SK-N-SH (cell line): ENCODE measurements around the gene PPP1R9B. TPM values are rescaled to one million over a fixed set of nuclear protein-coding genes. Genes with fewer than 3 reads are reported as not detected.

Experiments used
- CTCF ChIA-PET: fragments of 300-600, 350-600 bp; formaldehyde crosslinking; extraction: SDS; loops from one replicate; lab custom pipeline; 2021; lab: Yijun Ruan, JAX
- POLR2A ChIA-PET: fragments of 350-600 bp; sonication (Branson Sonifier 250); formaldehyde crosslinking; extraction: SDS; loops from one replicate; lab custom pipeline; 2020; ENCODE audit warnings: antibody characterized with exemption, inconsistent platforms; lab: Yijun Ruan, JAX
- DNase-seq: peaks from one replicate; pipeline ENCODE4 v3.0.0; 2012
- H2AFZ ChIP-seq: fragments of 200-600 bp; sonication (generic); 2 replicates; pipeline ENCODE4 v1.8.1; 2016; ENCODE audit warnings: antibody characterized with exemption, mild to moderate bottlenecking, low read depth
- H3F3A ChIP-seq: fragments of 200-600 bp; sonication (generic); replicated peaks from 2 replicates; pipeline ENCODE3; 2016; ENCODE audit warnings: antibody characterized with exemption, mild to moderate bottlenecking; ENCODE audit not compliant: insufficient read depth
- H3K27ac ChIP-seq, 2 experiments: fragments of 200-500 bp in 1 of 2; fragments of 200-600 bp in 1 of 2; sonication (Bioruptor generic) in 1 of 2; sonication (generic), shearing (Covaris generic) in 1 of 2; 2 replicates each; pipeline versions ENCODE4 v1.5.1 to v1.6.1; 2014 to 2016; ENCODE audit warnings: low read depth in 2 of 2, inconsistent platforms in 1 of 2, low read length in 1 of 2, mild to moderate bottlenecking in 1 of 2, mixed read lengths in 1 of 2
- H3K27me3 ChIP-seq: fragments of 200-600 bp; sonication (generic), shearing (Covaris generic); 2 replicates; pipeline ENCODE4 v1.6.1; 2016; ENCODE audit warnings: mixed run types; ENCODE audit not compliant: insufficient read depth
- H3K36me3 ChIP-seq, 2 experiments: fragments of 200-500 bp in 1 of 2; fragments of 200-600 bp in 1 of 2; sonication (Bioruptor generic) in 1 of 2; sonication (generic) in 1 of 2; replicated peaks in 1 of 2; 2 replicates each; pipeline versions ENCODE3 to v1.5.1; 2014 to 2016; ENCODE audit warnings: low read length in 1 of 2, mild to moderate bottlenecking in 1 of 2; ENCODE audit not compliant: insufficient read depth in 2 of 2, control insufficient read depth in 1 of 2
- H3K4me1 ChIP-seq, 2 experiments: fragments of 200-500 bp in 1 of 2; fragments of 200-600 bp in 1 of 2; sonication (Bioruptor generic) in 1 of 2; sonication (generic), shearing (Covaris generic) in 1 of 2; 2 replicates each; pipeline versions ENCODE4 v1.5.1 to v1.6.1; 2014 to 2016; ENCODE audit warnings: low read depth in 1 of 2, low read length in 1 of 2, mixed run types in 1 of 2; ENCODE audit not compliant: insufficient read depth in 2 of 2, control insufficient read depth in 1 of 2
- H3K4me2 ChIP-seq: fragments of 200-600 bp; sonication (generic), shearing (Covaris generic); 2 replicates; pipeline ENCODE4 v1.6.1; 2017; ENCODE audit warnings: mixed run types
- H3K4me3 ChIP-seq, 2 experiments: fragments of 200-500 bp in 1 of 2; fragments of 200-600 bp in 1 of 2; sonication (Bioruptor generic) in 1 of 2; sonication (generic), shearing (Covaris generic) in 1 of 2; 2 replicates each; pipeline versions ENCODE4 v1.5.1 to v1.8.1; 2014 to 2016; ENCODE audit warnings: low read depth in 2 of 2, inconsistent platforms in 1 of 2, low read length in 1 of 2, mild to moderate bottlenecking in 1 of 2, mixed read lengths in 1 of 2, moderate library complexity in 1 of 2
- H3K79me2 ChIP-seq: fragments of 200-600 bp; sonication (generic); 2 replicates; pipeline ENCODE4 v1.8.1; 2017; ENCODE audit warnings: mild to moderate bottlenecking; ENCODE audit not compliant: insufficient read depth
- H3K9ac ChIP-seq: fragments of 200-600 bp; sonication (generic); 2 replicates; pipeline ENCODE4 v1.6.1; 2017; ENCODE audit warnings: mixed run types
- H3K9me2 ChIP-seq: fragments of 200-600 bp; sonication (generic); 2 replicates; pipeline ENCODE4 v1.6.1; 2017; ENCODE audit warnings: mixed run types
- H3K9me3 ChIP-seq: fragments of 200-600 bp; sonication (generic); 2 replicates; pipeline ENCODE4 v1.6.1; 2017; ENCODE audit warnings: mixed run types, mild to moderate bottlenecking, moderate library complexity
- H4K20me1 ChIP-seq: fragments of 200-600 bp; sonication (generic); 2 replicates; pipeline ENCODE4 v1.6.1; 2017; ENCODE audit warnings: mild to moderate bottlenecking, mixed run types; ENCODE audit not compliant: insufficient read depth
- CHD2 ChIP-seq: fragments of 150-350 bp; IDR thresholded peaks from 2 replicates; pipeline ENCODE4 v1.6.1; 2018; ENCODE audit warnings: low read length; ENCODE audit not compliant: partially characterized antibody
- ELF1 ChIP-seq: IDR thresholded peaks from 2 replicates; pipeline ENCODE4 v1.4.0; 2012
- FOSL2 ChIP-seq: IDR thresholded peaks from 2 replicates; pipeline ENCODE4 v1.4.0; 2012; ENCODE audit warnings: low read depth, mild to moderate bottlenecking, moderate library complexity, borderline replicate concordance
- FOXJ3 ChIP-seq: sonication (generic); formaldehyde crosslinking; IDR thresholded peaks from 2 replicates; pipeline ENCODE4 v1.5.1; 2020; ENCODE audit warnings: mild to moderate bottlenecking, missing genetic modification reagents
- FOXM1 ChIP-seq: IDR thresholded peaks from 2 replicates; pipeline ENCODE4 v1.4.0; 2012; ENCODE audit warnings: low read depth, mild to moderate bottlenecking
- GABPA ChIP-seq: IDR thresholded peaks from 2 replicates; pipeline ENCODE4 v1.4.0; 2012; ENCODE audit warnings: low read depth, mild to moderate bottlenecking
- GATA2 ChIP-seq: sonication (generic); formaldehyde crosslinking; IDR thresholded peaks from 2 replicates; pipeline ENCODE4 v1.5.0; 2020; ENCODE audit warnings: mild to moderate bottlenecking, missing genetic modification reagents
- JUND ChIP-seq: IDR thresholded peaks from 2 replicates; pipeline ENCODE4 v1.4.0; 2012
- MEF2A ChIP-seq: IDR thresholded peaks from 2 replicates; pipeline ENCODE4 v1.4.0; 2012; ENCODE audit warnings: low read depth, borderline replicate concordance
- MXI1 ChIP-seq: IDR thresholded peaks from 2 replicates; pipeline ENCODE4 v1.6.1; 2012; ENCODE audit warnings: mild to moderate bottlenecking, low read depth, low read length, improper control_type of control experiment
- NRF1 ChIP-seq: IDR thresholded peaks from 2 replicates; pipeline ENCODE4 v1.6.1; 2012; ENCODE audit warnings: low read depth, mild to moderate bottlenecking, low read length
- POLR2AphosphoS5 ChIP-seq: IDR thresholded peaks from 2 replicates; pipeline ENCODE4 v1.6.1; 2012; ENCODE audit warnings: low read depth, low read length
- RAD21 ChIP-seq: IDR thresholded peaks from 2 replicates; pipeline ENCODE4 v1.6.1; 2012; ENCODE audit warnings: mild to moderate bottlenecking, low read length
- WGBS: methylation state at CpG from one replicate; pipeline ENCODE4 v1.1.6; 2017; ENCODE audit warnings: low lambda C conversion rate; 5-methylcytosine and 5-hydroxymethylcytosine counted together
- polyA plus RNA-seq, 3 experiments: library from polyadenylated mRNA; depleted of rRNA; stranded (reverse); fragments of >200 nt; gene quantifications; 2 replicates each; pipeline ENCODE4 v1.2.3, GENCODE V29; 2012
- TF ChIP-seq, protein P1 (sequence below): IDR thresholded peaks from 2 replicates; pipeline ENCODE4 v1.4.0; 2012; ENCODE audit warnings: low read depth
- TF ChIP-seq, protein P2 (sequence below): fragments of 150-350 bp; IDR thresholded peaks from 2 replicates; pipeline ENCODE4 v1.6.1; 2017; ENCODE audit warnings: antibody characterized with exemption, low read length, low read depth, borderline replicate concordance
- TF ChIP-seq, protein P3 (sequence below): fragments of 200-600 bp; sonication (generic); IDR thresholded peaks from 2 replicates; pipeline ENCODE4 v1.6.1; 2017; ENCODE audit warnings: antibody characterized with exemption, mild to moderate bottlenecking, moderate library complexity
- TF ChIP-seq, protein P4 (sequence below): IDR thresholded peaks from 2 replicates; pipeline ENCODE4 v1.6.1; 2012; ENCODE audit warnings: mild to moderate bottlenecking, low read depth, low read length, moderate library complexity

Gene PPP1R9B
- polyA plus RNA-seq, 1 of the 3 experiments (the other 2 are of a cell fraction) = 35.2 TPM

DNA sequence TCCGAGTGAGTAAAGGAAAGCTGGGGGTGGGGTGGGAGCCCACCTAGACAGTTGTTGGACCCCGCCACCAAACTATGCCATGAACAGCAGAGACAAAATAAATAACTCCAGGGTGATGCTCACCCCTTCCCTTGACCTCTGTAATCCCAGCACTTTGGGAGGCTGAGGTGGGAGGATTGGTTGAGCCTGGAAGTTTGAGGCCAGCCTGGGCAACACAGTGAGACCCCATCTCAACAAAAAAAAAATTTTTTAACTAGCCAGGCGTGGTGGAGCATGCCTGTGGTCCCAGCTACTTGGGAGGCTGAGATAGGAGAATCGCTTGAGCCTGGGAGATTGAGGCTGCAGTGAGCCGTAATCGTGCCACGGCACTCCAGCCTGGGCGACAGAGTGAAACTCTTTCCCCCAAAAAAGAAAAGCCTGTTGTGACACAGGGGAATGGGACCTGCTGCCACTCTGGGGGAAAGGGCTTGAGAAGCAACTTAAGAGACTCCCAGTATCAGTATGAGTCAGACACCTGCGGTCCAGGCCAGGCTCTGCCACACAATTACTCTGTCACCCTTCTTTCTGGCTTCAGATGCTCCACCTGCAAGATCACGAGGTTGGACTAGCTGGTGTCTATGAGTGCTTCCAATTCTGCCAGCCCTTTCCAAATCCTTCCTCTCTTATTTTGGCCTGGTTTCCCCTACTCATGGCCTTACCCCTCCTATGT, 20.3 kb upstream of the PPP1R9B start:
- H3F3A ChIP-seq = peaks cover 18% of the 10 kb centered on the region
- no peak overlapping the region for H3K4me3 ChIP-seq
- H3K9me3 ChIP-seq = no peaks in the 10 kb centered on the region
- no peak for DNase-seq
- H3K36me3 ChIP-seq = no peaks in the 10 kb centered on the region
- 85% methylated on average over 9 of the region's 10 CpGs for WGBS
- no peaks in the 10 kb centered on the region for H3K9me2 ChIP-seq
- no peak for TF ChIP-seq MXI1
- TF ChIP-seq, protein P1, sequence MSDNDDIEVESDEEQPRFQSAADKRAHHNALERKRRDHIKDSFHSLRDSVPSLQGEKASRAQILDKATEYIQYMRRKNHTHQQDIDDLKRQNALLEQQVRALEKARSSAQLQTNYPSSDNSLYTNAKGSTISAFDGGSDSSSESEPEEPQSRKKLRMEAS = no peak
- TF ChIP-seq CHD2 = no peak
- TF ChIP-seq FOXJ3 (CRISPR knock-in tag) = no peak
- TF ChIP-seq FOSL2 = no peak
- TF ChIP-seq, protein P2, sequence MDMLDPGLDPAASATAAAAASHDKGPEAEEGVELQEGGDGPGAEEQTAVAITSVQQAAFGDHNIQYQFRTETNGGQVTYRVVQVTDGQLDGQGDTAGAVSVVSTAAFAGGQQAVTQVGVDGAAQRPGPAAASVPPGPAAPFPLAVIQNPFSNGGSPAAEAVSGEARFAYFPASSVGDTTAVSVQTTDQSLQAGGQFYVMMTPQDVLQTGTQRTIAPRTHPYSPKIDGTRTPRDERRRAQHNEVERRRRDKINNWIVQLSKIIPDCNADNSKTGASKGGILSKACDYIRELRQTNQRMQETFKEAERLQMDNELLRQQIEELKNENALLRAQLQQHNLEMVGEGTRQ = no peak
- no peak for TF ChIP-seq ELF1
- TF ChIP-seq NRF1 = no peak
- TF ChIP-seq POLR2AphosphoS5 = no peak
- TF ChIP-seq FOXM1 = no peak
- no peak for TF ChIP-seq GATA2 (CRISPR knock-in tag)
- TF ChIP-seq, protein P3, sequence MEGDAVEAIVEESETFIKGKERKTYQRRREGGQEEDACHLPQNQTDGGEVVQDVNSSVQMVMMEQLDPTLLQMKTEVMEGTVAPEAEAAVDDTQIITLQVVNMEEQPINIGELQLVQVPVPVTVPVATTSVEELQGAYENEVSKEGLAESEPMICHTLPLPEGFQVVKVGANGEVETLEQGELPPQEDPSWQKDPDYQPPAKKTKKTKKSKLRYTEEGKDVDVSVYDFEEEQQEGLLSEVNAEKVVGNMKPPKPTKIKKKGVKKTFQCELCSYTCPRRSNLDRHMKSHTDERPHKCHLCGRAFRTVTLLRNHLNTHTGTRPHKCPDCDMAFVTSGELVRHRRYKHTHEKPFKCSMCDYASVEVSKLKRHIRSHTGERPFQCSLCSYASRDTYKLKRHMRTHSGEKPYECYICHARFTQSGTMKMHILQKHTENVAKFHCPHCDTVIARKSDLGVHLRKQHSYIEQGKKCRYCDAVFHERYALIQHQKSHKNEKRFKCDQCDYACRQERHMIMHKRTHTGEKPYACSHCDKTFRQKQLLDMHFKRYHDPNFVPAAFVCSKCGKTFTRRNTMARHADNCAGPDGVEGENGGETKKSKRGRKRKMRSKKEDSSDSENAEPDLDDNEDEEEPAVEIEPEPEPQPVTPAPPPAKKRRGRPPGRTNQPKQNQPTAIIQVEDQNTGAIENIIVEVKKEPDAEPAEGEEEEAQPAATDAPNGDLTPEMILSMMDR = no peak
- no peak for TF ChIP-seq RAD21
- TF ChIP-seq, protein P4, sequence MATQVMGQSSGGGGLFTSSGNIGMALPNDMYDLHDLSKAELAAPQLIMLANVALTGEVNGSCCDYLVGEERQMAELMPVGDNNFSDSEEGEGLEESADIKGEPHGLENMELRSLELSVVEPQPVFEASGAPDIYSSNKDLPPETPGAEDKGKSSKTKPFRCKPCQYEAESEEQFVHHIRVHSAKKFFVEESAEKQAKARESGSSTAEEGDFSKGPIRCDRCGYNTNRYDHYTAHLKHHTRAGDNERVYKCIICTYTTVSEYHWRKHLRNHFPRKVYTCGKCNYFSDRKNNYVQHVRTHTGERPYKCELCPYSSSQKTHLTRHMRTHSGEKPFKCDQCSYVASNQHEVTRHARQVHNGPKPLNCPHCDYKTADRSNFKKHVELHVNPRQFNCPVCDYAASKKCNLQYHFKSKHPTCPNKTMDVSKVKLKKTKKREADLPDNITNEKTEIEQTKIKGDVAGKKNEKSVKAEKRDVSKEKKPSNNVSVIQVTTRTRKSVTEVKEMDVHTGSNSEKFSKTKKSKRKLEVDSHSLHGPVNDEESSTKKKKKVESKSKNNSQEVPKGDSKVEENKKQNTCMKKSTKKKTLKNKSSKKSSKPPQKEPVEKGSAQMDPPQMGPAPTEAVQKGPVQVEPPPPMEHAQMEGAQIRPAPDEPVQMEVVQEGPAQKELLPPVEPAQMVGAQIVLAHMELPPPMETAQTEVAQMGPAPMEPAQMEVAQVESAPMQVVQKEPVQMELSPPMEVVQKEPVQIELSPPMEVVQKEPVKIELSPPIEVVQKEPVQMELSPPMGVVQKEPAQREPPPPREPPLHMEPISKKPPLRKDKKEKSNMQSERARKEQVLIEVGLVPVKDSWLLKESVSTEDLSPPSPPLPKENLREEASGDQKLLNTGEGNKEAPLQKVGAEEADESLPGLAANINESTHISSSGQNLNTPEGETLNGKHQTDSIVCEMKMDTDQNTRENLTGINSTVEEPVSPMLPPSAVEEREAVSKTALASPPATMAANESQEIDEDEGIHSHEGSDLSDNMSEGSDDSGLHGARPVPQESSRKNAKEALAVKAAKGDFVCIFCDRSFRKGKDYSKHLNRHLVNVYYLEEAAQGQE = no peak
- no peak for TF ChIP-seq MEF2A
- TF ChIP-seq GABPA = no peak
- no peak for TF ChIP-seq JUND
- TF ChIP-seq, all 33 proteins: peak for 0
- no peaks in the 10 kb centered on the region for H3K79me2 ChIP-seq
- H2AFZ ChIP-seq = no peak overlapping the region
- POLR2A ChIA-PET = no interaction called here
- no peak overlapping the region for H3K9ac ChIP-seq
- H3K27ac ChIP-seq = no peak overlapping the region
- peaks cover 12 to 30% of the 10 kb centered on the region in 2 experiments for H3K4me1 ChIP-seq
- H3K4me2 ChIP-seq = no peak overlapping the region
- no peaks in the 10 kb centered on the region for H3K27me3 ChIP-seq
- CTCF ChIA-PET = interaction anchor here (0.8 to 17.0 kb wide), 15 partner anchors 7 to 127 kb away, joined by 3 to 517 read pairs (median 30); partner anchors contain the start of genes COL1A1, PDK2 and TMEM92
- no peaks in the 10 kb centered on the region for H4K20me1 ChIP-seq
